ENCODE data around the gene TBC1D10B.

Gene TBC1D10B
- total RNA-seq, result 23.0 to 95.2 (median 56.1) reads per million in 17 experiments

DNA sequence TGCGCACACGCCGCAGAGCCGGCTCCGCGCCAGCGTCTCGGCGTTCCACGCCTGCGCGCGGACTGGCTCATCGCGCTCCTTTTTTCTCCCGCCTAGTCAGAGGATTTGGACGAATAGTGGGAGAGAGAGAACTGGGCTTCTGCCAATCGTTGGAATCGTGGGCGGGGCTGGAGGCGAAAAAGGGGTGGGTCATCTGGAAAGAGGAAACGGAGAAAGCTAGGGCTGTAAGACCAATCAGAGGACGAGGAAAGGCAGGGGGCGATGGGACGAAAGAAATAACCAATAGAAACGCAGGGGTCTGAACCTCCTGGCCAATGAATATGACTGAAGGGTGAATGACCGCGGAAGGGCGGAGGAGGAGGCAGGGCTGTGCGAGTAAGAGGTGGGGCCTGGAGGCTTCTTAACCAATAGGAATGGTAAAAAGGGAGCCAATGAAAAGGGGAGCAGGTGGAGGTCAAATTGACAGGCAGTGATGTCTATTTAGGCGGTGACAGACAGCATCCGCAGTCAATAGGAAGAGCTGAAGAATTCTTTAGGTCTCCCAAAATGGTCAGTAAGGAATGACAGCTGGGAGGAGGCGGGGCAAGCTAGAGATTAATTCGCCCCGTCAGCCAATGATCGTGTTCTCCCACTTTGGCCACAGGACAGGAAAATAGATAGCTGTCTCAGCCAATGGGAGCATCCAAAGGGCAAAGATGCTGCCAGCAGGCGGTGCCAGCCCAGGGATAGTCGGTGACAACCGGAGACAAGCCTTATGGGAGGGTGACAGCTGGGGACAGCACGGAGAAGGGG, at the start of gene TBC1D10B:
TBC1D10B (minus strand) TSS at position 39 of the 792 bp plus-strand sequence. CDS start 311 bp downstream, outside the sequence.
- DNase-seq, result peak; percentile 98 to 100 (median 100)

DNA sequence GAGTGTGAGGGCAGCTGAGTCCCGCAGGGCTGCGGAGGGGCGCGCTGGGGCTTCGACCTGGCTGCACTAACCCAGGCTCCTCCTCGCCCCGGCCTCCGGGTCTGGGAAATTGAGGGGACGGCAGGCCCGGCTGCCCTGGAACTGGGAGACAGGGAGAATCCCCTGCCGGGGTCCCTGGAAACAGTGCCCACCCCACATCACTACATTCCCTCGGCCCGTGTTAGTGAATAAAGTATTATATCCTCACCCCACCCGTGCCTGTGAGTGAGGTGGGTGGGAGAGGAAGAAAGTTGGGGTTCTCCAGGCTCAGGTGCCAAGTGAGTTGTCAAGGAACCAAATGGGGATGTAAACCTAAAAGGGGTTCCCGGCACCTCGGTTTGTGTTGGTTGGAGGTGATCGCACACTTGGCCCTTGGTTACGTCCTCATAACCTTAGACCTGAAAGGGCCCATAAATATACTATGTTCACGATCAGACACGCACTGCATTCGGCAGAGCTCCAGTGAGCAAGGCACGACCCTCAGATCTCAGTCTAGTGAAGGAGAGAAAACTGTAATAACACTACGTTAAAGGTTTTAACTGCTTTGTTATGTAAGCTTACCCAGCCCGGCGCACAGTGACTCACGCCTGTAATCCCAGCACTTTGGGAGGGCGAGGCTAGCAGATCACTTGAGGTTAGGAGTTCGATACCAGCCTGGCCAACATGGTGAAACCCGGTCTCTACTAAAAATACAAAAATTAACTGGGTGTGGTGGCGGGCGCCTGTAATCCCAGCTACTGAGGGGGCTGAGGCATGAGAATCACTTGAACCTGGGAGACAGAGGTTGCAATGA, 48.3 kb upstream of the TBC1D10B start:
- DNase-seq, result no peak

- DNase-seq, result peak; percentile 94 to 97 (median 96)
These were observed 47.4 kb upstream of the TBC1D10B start for GRCh38 chr16:30417529-30418349.

GRCh38 chr16:30416624-30417528, 46.6 kb upstream of the TBC1D10B start:
- no peak for DNase-seq

- no peak for DNase-seq
These were observed 45.8 kb upstream of the TBC1D10B start for GRCh38 chr16:30416047-30416603.

DNA sequence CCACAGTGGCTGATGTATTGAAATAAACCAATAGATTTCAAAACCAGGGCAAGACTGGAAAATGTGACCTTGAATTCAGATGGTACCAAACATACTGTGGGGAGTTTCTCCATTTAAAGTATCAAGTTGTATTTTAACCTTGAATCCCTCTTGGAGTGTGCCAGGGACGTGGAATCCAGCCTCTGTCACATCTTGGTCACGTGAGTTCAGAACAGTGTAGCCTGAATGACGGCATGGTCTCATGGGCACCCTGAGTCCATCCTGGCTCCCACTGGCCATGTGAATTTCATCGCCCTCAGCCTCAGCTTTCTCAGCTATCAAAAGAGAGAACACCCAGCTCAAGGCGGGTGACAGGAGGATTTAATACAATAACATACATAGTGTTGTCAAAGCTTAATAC, 43.9 kb upstream of the TBC1D10B start:
- DNase-seq, result no peak

- no peak for DNase-seq
These were observed 43.0 kb upstream of the TBC1D10B start for GRCh38 chr16:30413112-30413806.

- DNase-seq, result peak; percentile 92 to 97 (median 95)
These were observed 39.1 kb upstream of the TBC1D10B start for GRCh38 chr16:30409125-30410060.

- DNase-seq, result no peak
These were observed 37.7 kb upstream of the TBC1D10B start for GRCh38 chr16:30407804-30408534.

DNA sequence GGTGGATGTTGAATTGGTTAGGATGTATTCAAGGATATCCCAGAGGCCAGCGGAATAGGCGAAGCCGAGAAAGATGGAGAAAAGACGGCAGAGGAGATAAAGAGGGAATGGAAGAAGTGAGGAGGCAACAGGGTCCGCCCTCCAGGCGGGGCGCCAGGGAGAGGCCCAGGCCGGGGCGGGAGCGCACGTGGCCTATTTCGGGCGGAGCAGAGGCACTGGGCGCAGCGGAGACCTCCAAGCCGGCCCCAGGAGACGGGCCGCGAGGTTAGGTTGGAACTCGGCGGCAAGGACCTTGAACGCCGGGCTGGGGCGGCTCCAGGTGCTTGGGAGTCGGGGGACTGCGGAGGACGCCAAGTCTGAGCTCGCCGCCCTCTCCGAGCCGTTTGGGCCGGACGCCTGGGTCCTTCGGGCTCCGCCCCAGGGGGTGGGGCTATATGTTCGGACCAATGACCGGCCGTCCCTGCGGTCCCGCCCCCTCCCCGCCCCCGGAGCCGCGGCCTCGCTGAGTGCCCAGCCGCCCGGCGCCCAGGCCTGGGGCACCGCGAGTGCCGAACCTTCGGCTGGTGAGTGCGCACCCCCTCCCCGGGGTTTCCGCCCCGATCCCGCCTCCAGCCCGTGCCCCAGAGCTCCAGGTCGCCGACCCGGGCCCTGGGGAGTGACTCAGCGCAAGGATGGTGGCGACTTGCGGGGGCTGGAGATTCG, 37.0 kb upstream of the TBC1D10B start, which contains the start of gene ZNF771:
ZNF771 (plus strand) TSS at position 505 of the 702 bp plus-strand sequence. CDS start 448 bp downstream, outside the sequence.
- peak; percentile 84 to 95 (median 90) for DNase-seq

- no peak for DNase-seq
These were observed 36.5 kb upstream of the TBC1D10B start for GRCh38 chr16:30406795-30407101.

GRCh38 chr16:30401768-30402425, 31.6 kb upstream of the TBC1D10B start:
- DNase-seq, result no peak

- no peak for DNase-seq
These were observed 29.3 kb upstream of the TBC1D10B start for GRCh38 chr16:30399435-30400186.

- no peak for DNase-seq
These were observed 28.6 kb upstream of the TBC1D10B start for GRCh38 chr16:30398661-30399434.

- no peak for DNase-seq
These were observed 27.7 kb upstream of the TBC1D10B start for GRCh38 chr16:30397776-30398660.

All from suppressor macrophage (primary cell).